ENCODE measurements around the gene DYNC2H1.

DNA sequence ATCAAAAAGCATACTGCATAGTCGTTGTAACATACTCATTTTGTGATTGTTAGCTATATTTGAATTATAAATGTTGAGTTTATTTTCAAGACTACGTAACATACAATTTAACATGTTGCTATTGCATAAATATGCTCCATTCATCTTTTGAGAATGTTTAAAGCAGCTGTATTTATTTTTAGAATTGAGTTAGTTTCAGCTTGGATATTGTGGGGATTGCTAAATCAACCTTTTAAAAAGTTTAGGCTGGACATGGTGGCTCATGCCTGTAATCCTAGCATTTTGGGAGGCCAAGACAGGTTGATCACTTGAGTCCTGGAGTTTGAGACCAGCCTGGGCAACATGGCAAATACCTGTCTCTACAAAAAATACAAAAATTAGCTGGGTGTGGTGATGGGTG lies 288.1 kb downstream of the DYNC2H1 start:
- TF ChIP-seq CTCF (conservative IDR thresholded peaks at IDR 0.05) (no peak), ZFX (IDR thresholded peaks at IDR 0.05) (no peak)

All from C4-2B (cell line).